GM12875 (cell line): ENCODE measurements around the gene PRKCA.

Source experiments
- H3K4me3 ChIP-seq: one replicate; pipeline ENCODE4 v1.5.1; 2011; ENCODE audit warnings: low read depth, low read length, control low read depth
- TF ChIP-seq, protein P1 (sequence below): IDR thresholded peaks from 2 replicates; pipeline ENCODE4 v1.5.1; 2011; ENCODE audit warnings: low read depth, mild to moderate bottlenecking, control low read depth, inconsistent platforms, low read length, moderate library complexity, borderline replicate concordance; ENCODE audit not compliant: insufficient read depth

PRKCA gene

DNA sequence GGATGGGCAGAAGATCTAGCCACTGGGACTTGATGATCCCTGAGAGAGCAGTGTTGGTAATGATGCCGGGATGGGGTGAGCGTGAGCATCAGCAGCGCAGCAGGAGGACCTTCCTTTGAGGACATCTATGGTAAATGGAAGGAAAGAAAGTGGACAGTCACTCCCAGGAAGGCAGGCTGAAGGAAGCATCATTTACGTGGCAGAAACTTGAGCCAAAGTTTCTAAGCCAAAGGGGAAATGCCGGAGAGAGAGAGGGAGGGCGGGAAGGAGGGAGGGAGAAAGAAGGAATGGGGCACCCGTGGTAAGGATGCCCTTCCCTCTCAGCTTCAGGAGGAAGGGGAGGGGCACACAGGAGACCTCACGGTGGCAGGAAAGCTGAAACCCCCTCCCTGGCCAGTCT, 446.2 kb downstream of the PRKCA start:
- TF ChIP-seq, protein P1, sequence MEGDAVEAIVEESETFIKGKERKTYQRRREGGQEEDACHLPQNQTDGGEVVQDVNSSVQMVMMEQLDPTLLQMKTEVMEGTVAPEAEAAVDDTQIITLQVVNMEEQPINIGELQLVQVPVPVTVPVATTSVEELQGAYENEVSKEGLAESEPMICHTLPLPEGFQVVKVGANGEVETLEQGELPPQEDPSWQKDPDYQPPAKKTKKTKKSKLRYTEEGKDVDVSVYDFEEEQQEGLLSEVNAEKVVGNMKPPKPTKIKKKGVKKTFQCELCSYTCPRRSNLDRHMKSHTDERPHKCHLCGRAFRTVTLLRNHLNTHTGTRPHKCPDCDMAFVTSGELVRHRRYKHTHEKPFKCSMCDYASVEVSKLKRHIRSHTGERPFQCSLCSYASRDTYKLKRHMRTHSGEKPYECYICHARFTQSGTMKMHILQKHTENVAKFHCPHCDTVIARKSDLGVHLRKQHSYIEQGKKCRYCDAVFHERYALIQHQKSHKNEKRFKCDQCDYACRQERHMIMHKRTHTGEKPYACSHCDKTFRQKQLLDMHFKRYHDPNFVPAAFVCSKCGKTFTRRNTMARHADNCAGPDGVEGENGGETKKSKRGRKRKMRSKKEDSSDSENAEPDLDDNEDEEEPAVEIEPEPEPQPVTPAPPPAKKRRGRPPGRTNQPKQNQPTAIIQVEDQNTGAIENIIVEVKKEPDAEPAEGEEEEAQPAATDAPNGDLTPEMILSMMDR = no peak
- H3K4me3 ChIP-seq = no peak overlapping the region

DNA sequence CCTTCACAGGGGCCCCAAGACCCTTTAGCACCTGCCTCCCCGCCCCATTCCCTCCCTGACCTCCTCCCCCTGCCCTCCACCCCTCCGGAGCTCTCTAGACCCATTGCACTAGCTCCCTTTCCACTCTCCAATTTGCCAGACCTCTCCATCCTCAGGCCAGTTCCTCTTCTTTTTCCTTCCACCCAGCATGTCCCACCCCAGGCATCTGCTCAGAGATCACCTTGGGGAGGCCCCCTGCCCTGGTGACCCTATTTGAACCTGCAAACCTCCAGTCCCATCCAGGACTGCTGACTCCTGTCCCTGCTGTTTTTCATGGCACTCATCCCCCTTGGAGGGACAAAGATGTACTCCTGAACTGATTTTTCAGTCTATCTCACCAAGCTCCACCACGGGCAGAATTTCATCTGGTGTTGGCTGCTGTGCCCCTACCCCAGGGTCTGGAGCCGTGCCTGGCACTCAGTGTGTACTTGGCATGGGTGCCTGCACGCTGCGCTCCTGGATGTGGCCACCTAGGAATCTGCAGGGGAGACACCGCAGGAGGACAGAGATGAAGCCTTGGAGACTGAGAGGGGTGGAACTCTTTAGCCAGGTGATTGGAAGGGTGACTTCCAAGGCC, 446.9 kb downstream of the PRKCA start:
- TF ChIP-seq, protein P1 = no peak
- H3K4me3 ChIP-seq = no peak overlapping the region

DNA sequence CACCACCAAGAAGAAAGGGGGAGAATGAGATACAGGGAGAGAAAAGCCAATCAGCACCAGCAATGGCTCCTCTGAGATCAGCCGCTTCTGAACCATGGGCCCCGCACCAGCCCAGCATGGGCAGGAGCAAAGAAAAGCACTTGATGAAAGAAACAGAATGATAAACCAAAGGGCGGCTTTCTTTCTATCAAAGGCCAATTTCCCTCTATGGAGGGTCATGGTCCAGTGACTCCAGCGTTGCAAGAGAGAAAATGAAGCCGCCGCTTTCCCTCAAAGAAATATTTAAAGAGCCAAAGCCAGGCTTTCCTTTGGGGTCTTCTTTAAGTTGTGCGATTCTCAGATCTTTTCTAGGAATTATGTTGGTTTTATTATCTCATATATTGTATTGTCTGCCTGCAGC, 447.7 kb downstream of the PRKCA start:
- TF ChIP-seq, protein P1 = no peak
- H3K4me3 ChIP-seq = no peak overlapping the region

DNA sequence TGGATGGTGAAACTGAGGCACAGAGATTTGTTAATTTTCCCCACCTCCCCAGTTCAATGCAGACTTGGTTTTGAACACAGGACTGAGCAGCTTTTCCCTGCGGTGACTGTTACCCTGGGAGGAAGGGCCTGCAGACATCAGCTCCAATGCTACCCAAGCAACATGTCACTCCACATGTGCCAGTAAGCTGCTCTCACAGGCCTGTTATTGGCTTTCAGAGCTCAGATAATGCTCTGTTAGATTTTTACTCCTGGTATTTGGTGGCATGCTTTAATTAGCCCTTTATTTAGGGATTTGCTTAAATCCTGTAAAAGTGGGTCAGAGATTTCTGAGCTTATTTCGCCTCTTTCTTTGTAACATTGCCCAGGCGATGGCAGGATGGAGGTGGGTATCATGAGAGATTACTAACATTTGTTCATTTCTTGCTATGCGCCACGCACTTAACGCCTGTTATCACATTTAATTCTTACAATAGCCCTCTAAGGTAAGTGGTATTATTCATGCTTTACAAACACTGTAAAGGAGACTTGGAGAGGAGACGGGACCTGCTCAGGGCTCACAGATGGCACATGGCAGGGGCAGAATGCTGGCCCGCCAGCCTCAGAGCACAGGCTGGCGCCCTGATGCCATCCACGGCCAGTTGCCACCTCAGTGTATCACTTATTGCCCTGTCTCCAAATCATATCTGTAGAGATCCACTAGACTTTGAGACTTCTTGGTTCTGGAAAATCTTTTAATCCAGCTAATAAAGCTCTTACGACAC, 448.5 kb downstream of the PRKCA start:
- TF ChIP-seq, protein P1 = no peak
- no peak overlapping the region for H3K4me3 ChIP-seq

DNA sequence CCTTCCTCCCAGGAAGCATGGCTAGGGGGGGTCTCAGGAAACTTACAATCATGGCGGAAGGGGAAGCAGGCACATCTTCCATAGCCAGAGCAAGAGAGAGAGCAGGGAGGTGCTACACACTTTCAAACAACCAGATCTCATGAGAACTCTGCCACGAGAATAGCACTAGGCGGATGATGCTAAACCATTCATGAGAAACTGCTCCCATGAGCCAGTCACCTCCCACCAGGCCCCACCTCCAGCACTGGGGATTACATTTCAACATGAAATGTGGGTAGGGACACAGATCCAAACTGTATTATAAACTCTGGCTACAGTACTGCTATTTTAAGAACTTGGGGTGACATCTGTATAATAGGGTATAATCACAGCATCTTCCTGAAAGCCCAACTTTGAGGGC, 449.4 kb downstream of the PRKCA start:
- no peak overlapping the region for H3K4me3 ChIP-seq
- TF ChIP-seq, protein P1 = no peak

DNA sequence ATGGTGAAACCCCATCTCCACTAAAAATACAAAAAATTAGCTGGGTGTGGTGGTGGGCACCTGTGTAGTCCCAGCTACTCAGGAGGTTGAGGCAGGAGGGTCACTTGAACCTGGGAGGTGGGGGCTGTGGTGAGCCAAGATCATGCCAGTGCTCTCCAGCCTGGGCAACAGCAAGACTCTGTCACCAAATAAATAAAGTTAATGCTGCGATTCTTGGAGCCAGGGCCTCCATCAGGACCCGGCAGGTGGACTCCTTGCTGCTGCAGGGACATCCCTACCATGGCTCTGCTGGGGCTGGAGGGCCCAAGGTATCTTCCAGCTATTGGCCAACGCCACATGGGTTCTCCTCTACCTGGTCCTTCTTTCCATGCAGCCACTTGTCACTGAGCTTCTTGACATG, 450.0 kb downstream of the PRKCA start:
- TF ChIP-seq, protein P1 = no peak
- no peak overlapping the region for H3K4me3 ChIP-seq
